Testis (tissue), 2 donors: ENCODE measurements around the gene CBR3.
"Not testable (repeated sequence)": the region's sequence is repeated elsewhere in the genome, so short reads cannot be mapped to it uniquely, and the experiment has no call there.

Experiments used
- CTCF ChIP-seq, 3 experiments: fragments of 450-650 bp in 2 of 3; fragments of 200-600 bp in 1 of 3; sonication (generic) in 1 of 3; IDR thresholded peaks; one replicate each; pipeline ENCODE4 v1.5.1; 2016 to 2019; ENCODE audit warnings: antibody characterized with exemption in 3 of 3, mild to moderate bottlenecking in 2 of 3, moderate library complexity in 1 of 3
- POLR2A ChIP-seq: fragments of 450-650 bp; IDR thresholded peaks from one replicate; pipeline ENCODE4 v1.6.1; 2017; ENCODE audit warnings: antibody characterized with exemption, mild to moderate bottlenecking, moderate library complexity

GRCh38 chr21:36139791-36140190, 4.9 kb downstream of the CBR3 start:
- TF ChIP-seq POLR2A; CTCF (IDR thresholded peaks at IDR 0.05): not testable (repeated sequence)
